HPDE6-E6E7 (cell line): ENCODE data around the gene HECW1.

Source experiments
- DNase-seq: peaks from one replicate; pipeline ENCODE4 v3.0.0; 2011; ENCODE audit warnings: missing footprints; ENCODE audit errors: extremely low spot score

HECW1 gene

DNA sequence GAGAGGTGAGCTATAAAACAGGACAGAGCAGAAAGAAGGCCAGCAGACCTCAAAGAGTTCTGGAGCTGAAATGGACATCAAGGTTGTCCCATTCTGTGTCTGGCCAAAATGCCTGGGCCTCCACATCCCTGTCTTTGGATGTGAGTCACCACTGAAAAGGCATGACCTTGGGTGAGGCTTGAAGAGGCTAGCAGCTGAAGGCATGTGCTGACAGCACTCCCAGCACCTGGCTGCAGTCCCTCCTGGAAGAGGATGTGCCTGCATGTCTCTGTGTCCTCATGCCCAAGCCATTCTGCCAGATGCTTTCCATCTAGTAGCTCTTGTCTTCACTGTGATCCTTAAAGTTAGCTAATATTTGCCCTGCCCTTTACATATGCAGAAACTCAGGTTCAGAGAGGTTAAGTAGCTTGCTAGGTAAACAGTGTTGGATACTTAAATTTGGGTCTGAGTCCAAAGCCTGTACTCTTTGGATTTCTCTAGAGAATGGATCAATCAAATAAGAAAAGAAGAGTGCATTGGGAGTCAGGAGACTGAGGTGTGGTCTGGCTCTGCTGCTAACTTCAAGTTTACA lies 35.8 kb downstream of the HECW1 start:
- DNase-seq: peak; percentile 63

DNA sequence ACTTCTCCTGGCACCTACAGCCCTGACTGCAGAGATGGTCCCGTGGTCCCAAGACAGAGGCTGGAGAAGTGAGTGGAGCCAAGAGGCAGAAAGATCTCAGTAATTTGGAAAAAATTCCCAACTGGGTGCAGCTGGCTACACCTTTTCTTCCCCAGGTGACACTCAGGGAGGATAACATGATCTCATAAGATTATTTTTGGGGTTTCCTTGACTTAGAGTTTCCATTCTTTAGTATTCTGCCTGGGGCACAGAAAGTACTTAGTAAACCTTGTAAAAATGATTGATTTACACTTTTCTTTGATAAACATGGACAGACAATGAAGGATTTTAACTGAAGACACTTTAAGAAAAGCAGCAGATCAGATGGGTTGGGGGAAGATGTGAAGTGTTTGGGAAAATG lies 38.6 kb downstream of the HECW1 start:
- no peak for DNase-seq

DNA sequence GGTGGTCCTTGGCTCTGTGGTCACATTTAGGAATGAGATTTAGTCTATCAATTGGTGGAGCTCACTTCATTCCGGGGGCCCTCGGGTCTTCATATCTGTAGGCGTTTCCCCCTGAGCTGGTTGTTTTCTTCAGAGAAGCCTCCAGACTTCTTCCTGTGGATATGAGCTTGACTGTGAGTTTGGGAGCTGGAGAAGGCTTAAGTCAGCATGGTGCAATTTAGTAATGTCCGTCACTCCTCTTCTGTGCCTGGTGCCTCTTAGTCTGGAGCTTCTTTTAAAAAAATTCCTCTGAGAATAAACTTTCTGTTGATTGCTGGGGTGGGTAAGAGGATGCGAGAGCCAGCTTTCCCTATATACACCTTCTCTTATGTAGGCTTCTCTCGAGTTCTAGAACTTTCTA lies 40.2 kb downstream of the HECW1 start:
- no peak for DNase-seq

DNA sequence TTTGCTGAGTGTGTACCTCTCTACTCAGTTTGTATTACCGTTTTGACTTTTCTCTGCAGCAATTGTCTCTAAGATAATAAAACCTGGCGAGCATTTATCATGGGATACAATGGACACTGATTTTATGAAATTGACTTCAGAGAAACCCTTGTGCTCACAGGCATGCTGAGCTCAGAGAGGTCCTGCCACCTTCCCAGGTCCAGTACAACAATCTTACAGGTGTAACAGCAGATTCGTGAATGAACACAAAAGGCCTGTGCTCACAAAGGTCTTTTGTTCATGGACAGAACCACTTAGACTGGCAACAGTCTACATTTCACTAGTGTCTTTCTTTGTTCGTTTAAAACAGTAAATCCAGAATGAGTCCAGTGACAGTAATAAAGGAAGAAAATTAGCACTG lies 43.2 kb downstream of the HECW1 start:
- DNase-seq: no peak

DNA sequence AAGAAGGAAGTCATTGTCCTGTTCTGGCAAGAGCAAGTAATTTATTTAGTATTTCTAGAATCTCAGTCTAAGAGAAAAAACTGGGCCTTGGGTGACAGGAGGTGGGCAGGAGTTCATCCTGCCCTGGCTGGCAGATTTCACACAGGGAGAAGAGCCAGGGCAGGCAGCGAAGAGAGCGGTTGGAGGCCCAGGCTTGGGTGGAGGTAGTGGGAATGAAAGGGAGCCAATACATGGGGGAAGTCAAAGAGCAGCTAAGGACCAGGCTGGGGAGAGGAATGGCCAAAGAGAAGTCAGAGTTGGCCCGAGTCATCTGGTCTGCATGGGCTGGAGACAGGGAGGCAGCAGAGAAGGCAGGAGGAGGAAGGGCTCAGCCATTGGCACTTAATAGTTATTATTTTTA lies 51.4 kb downstream of the HECW1 start:
- no peak for DNase-seq

DNA sequence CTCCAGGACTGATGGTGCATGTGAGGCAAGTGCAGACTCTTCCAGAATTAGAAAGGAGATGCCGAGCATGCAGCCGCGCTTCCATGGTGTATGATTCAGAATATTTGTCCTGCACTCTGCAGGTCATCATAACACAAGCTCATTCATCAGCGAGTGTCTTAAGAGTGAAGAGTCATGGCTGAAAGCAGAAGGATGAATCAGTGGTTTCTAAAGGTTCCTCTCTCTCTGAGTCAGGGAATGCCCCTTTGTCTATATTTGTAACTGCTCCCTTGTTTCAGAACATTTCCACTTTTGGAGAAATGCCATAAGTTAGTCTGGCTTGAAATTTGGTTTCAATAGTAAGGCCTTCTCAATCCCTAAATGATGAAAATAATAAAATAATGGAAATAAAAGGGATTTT lies 52.3 kb downstream of the HECW1 start:
- peak; percentile 97 for DNase-seq

DNA sequence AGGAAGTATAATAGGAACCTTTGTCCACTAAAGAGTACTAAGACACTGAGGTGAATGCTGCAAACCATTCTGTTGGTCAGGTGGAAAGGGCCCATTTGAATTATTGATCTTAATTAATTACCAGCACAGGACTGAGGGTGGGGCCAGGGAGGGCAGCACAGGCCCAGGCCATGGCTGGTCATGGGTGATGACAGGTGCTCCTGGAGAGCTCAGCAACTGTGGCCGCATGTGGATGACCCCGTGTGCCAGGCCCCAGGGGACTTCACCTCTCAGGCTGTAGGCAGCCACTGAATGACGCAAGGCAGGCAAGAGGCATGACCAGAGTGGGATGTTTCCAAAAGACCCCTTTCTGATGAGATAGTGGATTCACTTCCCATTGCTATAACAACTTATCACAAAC lies 54.2 kb downstream of the HECW1 start:
- no peak for DNase-seq

DNA sequence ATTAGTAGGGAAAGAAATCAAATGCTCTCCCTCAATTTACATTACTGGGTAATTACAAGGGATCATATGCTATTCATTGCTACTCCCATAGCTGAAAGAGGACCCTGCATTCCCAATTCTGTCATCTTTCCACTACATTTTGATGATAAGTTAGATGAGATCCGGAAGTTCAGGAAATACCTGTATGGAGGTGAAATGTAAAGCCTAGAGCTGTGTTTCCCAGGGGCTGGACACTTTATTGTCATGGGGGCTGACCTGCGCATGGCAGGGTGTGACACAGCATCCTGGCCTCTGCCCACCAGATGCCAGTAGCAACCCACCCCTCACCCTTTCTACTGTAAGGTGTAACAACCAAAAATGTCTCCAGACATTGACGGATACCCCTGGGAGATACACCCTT lies 56.6 kb downstream of the HECW1 start:
- DNase-seq: no peak

DNA sequence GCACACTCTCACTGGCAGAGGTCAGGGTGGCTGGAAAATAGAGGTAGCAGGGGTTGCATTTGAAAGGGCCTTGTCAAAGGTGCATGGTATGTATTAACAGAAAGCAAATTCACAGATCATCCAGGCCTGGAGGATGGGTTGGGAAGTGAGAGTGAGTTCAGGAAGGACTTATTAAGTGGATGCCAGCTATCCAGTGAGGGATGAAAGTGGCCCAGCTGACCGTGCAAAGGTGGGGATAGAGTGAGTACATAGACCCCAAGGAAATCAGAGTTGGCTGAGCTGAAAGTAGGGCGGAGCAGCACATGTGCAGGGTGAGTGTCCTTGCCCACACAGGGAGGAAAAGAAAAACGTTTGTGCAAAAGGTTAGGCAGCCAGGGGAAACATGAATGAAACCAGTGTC lies 58.1 kb downstream of the HECW1 start:
- DNase-seq: no peak

DNA sequence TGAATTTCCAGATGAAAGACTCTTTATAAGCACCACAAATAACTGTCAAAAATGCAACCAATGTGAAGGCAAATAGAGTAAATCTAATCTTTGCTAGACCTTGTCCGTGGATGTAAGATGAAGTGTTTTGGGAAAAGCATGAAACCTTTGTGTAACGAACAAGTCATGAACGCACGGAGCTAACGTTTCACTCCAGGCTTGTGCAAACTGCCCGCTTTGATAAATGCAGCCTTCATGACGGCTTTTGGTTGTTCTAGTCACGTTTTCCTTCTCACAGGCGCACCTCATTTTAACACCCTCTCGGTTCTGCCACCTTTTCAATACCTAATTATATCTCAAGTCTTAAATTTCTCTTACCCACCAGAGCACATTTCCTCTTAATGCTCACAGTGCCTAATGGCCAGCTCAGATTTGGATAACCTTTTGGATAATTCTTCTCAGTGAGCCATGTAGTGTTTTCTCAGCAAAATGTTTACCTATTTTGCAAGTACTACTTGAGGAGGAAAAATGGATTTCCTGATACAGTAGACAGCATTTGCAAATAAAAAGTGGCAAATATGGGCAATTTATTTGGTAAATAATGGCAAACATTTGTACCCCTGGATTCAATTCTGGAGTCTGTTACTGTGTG lies 63.2 kb downstream of the HECW1 start:
- DNase-seq: no peak

DNA sequence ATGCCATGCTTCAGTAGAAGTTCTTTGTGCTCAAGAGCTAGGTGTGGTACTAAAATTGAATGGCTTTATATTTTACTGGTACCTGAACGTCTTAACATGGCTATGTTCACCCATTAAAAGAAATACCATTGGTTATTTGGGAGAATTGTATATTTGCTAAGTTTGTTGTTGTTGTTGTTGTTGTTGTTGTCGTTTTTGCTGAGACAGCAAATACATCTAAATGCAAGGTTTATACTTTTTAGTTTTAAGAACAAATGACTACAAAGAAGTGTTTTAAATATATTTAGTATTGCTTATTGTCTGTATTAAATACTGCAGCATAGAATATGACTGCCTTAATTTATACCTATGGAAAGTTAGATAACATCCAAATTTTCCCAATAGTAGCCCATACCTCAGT lies 66.9 kb downstream of the HECW1 start:
- no peak for DNase-seq

DNA sequence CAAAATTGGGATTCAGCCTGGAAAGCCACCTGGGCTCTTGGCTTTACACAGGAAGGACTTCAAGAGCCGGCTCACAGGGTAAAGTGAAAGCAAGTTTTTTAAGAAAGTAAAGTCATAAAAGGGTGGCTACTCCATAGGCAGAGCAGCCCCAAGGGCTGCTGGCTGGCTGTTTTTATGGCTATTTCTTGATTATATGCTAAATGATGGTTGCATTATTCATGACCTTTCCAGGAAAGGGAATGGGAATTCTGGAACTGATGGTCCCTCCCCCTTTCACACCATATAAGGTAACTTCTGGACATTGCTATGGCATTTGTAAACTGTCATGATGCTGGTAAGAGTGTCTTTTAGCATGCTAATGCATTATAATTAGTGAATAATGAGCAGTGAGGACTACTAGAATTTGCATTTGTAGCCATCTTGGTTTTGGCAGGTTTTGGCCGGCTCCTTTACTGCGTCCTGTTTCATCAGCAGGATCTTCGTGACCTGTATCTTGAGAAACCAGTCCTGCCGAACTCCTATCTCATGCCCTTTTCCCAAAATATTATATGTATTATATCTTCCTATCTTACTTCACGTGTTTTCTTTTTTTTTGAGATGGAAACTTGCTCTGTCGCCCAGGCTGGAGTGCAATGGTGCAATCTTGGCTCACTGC lies 80.5 kb downstream of the HECW1 start:
- no peak for DNase-seq

DNA sequence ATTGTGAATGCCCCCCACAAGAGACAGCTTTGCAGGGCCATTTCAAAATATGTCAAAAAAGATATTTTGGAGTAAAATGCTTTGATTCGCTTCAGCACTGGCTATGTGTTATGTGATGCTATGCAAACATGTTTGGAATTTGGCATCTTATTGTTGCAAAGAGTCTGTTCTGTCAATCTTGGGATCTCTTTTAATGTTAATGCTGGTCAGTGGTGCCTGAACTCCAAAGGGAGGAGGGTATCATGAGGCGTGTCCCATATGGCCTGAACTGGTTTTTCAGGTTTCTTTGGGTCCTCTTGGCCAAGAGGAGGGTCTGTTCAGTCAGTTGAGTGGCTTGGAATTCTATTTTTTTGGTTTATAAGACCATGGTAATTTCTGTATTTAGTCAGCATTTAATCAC lies 81.4 kb downstream of the HECW1 start:
- DNase-seq: no peak

DNA sequence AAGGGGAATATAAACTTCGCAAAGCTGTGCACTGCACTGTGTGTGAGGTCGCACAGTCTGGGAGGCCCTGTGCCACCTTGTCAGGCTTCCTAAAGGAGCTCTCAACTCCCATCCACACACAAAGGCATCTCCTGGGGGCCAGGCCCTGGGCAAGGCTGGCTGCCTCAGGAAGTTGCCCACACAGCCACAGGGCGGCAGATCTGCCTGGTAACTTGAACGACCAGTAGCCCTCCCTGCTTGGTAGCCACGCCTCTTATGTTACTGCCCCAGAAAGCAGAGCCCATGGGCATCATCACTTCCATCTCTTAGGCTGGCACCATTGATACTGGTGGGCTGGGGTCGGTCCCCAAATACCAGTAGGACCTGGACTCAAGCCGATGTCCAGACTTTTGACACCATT lies 82.8 kb downstream of the HECW1 start:
- no peak for DNase-seq

DNA sequence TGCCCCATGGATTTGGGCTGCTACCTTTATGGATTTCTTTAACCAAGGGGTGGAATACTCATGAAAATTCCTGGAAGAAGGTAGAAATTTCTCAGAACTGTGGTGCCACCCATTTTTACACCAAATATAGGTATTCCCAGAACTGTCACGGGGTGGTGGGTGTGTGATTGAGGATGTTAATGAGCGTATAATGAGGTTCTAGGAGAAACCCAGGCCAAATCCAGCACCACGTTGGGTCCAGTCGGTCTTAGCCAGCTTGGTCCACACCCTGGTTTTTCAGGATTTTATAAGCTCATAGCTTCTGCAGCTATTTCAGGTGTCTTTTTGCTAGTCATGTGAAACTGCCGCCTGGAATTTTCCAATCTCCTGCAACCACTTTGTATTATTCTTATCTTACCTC lies 83.3 kb downstream of the HECW1 start:
- no peak for DNase-seq

DNA sequence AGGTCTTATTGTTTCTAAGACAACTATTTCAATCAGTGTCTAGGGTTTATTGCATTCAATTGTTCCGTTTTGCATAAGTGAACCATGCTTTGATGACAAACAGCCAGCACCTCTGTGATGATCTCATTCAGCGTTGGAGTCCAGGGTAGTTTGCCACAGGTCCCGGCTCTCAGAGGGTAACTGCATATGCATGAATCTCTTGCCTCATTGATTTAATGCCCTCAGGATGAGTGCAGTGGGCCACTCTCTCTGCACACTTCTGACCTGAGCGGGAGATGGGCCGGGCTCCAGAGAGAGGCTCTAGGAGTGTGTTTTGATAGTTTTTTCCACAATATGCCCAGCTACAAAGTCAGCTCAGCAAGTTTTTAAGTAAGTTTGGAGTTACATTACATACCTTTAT lies 83.9 kb downstream of the HECW1 start:
- DNase-seq: no peak

DNA sequence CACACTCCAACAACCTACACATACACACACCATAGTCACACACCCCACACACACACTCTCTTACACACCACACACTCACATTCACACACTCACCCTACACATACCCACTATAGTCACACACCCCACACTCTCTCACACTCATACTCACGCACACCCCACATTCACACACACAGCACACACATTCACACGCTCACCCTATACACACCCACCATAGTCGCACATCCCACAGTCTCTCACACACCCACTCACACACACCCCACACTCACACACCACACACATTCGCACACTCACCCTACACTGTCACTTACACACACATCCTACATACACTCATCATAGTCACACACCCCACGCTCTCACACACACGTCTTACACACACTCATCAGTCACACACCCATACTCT lies 85.6 kb downstream of the HECW1 start:
- no peak for DNase-seq

DNA sequence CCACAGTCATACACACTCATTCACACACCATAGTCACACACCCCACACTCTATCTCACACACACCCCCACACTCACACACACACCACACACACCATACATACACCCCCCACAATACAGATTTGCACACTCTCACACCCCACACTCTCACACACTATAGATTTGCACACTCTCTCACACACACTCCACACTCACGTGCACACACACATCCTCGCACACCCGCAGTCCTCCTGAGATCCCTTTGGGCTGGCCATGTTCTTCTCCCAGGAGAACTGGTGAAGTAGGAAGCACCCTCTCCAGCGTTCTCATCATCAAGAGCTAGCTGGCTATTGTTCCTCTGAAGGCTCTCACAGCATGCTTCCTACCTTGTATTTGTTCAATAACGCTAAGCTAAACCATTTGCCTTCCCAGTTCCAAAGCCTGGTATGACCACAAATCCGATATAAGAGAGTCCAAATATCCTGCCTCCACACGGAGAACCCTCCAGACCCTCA lies 86.2 kb downstream of the HECW1 start:
- DNase-seq: no peak

DNA sequence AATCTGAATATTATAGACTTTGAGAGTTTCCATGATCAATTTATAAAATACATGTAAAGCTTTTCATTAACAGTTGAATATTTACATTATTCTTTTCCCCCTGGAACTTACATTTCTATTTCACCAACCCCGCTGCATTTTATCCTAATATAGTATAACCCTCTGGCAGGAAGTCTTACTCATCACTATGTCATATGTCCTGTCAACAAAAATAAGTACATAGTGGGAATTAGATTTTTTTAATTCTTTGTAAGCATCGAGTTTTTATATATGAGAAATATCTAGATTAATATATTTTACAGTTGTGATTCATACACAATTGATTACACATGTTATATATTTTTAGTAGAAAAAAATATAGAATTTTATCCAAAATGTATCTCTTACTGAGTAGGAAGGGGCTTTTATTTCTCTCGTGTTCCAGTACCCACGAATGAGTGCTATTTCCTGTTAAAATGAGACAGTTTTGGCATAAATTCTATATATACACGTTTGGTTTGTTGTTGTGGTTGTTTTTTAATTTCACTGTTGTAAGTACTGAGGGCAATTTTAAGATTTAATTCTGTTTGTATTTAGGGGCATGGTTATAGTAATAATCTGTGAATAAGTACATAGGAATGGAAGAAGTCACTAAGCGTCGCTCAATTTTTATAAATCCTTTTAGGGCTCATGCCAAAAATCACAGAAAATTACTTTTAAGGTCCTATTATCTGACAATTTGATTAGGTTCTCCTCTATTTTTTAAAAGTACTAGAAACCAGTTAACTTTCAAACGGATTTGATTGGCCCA lies 87.1 kb downstream of the HECW1 start:
- DNase-seq: peak; percentile 37

DNA sequence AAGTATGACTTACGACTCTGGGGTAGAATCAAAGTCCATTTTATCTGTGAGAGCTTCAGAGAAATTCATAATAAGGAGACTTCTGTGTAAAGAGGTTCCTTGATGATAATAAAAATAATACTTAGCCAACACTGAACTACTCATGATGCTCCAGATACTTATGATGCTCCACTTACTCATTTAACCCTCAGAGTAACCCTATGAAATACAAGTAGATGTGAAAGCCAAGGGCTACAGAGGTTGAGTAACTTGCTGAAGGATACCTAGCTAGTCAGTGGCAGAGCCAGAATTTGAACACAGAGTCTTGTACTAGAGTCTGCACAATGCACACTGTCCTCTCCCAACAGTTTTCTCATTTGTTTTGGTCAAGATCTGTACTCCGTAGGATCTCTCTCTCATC lies 89.5 kb downstream of the HECW1 start:
- no peak for DNase-seq

DNA sequence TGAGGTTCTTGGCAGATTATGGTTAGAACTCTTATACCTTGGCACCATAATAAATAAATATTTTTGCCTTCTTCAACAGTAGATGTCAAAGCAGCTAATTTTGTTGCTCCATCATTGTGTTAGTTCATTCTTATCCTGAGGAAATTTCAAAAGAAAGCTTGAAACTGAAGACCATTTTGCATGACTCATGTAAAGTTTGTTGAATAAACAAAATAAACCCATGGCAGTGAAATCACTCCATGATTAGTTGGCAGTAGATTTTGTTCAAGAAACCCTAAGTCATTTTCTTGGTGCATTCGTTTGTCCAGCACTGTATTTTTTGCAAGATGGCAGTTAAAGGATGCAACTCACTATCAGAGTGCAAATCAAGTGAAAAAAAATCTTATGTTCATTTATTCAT lies 91.6 kb downstream of the HECW1 start:
- DNase-seq: no peak

DNA sequence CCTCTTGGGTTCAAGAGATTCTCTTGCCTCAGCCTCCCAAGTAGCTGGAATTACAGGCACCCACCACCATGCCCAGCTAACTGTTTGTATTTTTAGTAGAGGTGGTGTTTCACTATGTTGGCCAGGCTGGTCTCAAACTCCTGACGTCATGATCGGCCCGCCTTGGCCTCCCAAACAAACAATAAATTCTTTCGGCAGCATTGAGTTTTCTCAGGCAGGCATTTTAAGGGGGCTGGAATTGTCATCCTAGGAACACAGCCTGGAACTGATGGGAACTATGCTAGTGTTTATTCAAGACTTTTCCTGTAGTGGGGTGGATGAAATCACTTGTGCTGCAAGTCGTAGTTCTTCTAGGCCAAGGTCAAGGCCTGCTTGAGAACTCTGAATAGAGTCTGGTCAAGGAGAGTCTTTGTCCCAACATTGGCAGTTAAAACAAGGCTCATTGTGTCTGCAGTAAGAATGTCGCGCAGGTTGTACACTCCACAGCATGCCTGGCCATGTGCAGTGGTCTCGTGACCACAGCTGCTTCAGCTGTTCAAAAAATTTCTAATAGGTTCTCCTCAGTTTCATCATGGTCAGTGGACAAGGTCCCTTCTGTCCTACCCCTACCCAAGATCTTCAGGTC lies 92.8 kb downstream of the HECW1 start:
- DNase-seq: no peak
